HG03039 (cell line): Measurements from ENCODE around the gene TMEM79.

ENCODE experiments used
- ATAC-seq: cut with Tn5 transposase; IDR thresholded peaks from one replicate; pipeline ENCODE4 v1.9.1; 2021; ENCODE audit warnings: mild to moderate bottlenecking, moderate library complexity; ENCODE audit not compliant: unreplicated experiment

The TMEM79 gene

DNA sequence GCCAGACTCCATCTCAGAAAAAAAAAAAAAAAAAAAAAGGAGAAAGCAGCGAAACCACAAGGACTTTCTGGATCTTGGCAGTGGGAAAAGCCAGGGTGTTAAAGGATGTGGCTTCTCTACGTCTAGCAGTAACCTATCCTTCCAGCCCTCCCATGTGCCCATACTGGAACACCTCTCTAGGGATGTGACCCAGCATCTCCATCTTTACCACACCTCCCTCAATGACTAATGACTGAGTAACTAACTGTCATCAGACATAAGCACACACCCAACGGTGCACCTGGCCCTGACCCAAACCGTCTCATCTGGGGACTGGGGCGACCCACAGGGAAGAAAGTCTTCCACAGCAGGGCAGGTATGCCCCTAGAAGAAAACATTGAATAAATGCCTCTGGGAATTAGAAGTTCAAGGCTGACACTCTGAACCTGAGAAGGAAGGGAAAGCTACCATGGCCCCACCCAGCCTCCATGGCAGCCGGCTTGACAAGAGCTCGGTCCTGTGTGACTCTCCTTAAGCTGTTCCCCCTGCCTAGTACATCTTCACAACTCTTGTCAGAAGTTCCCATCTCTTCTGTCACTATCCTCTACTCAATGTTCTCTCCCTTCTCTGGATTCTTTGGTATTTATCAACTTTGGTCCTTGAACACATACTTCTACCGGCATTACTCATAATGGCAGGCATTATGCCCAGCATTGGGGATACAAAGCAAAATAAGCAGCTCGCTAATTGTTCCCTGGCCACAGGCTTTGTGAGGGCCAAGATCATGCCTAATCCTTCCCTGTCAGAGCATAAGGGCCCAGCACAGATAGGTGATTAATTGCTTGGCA, 21.5 kb upstream of the TMEM79 start:
- no peak for ATAC-seq

DNA sequence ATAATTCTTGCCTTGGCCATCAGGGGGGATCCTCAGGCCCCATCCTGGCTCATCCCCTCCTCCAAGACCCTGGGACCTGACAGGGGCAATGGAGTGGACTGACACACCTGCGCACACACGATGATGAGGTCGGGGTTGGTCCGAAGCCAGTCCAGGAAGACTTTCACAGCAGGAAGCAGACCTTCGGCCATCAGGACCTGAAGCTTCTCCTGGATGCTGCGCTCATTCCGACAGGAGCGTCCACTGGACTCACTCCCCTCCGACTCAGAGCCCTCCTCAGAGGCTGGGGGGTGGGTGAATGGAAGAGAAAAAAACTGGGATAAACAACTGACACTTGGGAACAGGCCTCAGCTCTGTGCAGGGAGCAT, 20.9 kb upstream of the TMEM79 start:
- no peak for ATAC-seq

DNA sequence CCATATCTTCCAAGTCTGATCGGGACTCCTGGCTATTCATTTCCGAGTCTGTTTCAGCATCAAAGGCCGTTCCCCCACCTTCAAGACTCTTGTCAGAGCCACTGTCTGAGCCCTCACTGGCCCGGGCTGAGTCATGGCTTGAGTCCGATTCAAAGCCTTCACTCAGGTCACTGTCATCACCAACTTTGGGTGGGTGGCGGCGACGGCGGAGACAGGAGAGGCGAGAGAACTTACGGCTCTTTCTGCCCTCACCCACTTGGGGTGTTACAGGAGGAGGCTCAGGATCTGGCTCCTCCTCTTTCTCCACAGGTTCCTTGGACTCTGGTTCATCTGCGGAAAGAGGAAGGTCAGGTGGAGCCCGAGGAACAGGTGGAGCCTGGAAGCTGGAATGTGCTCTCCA, 18.1 kb upstream of the TMEM79 start:
- ATAC-seq, result no peak

DNA sequence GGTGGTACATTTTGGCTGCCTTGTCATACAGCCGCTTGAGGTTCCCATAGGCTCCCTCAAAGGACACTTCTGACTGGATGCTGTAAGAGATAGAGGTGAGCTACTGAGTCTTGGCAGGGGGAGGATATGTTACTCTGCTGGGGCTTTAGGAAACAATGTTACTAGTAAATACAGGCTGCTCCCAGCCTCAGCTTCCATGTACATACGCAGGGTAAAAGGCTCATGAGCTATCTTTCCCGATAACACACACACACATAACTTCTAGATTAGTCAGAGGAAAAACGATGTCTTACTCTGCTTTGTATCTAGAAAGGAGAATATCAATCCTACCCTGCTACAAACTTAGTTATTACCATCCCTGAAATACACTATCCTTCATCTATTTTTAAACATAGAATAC, 15.8 kb upstream of the TMEM79 start:
- ATAC-seq, result no peak

DNA sequence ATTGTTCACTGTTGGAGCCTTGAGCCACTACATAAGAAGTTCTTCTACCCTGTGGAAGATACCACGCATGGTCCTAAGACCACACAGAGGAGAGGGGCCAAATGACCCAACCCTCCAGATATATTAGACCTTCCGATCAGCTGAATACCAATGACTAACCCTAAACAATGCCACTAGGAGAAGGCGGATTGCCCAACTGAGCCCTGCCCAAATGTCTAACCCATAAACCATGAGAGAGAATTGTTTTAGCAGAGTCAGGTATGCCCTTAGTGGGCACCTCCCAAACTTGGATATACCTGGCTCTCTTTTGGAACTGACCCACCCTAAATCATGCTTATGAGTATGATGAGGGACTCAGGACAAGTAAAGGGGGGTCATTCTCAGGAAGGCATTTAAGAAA, 13.8 kb upstream of the TMEM79 start:
- ATAC-seq, result no peak

DNA sequence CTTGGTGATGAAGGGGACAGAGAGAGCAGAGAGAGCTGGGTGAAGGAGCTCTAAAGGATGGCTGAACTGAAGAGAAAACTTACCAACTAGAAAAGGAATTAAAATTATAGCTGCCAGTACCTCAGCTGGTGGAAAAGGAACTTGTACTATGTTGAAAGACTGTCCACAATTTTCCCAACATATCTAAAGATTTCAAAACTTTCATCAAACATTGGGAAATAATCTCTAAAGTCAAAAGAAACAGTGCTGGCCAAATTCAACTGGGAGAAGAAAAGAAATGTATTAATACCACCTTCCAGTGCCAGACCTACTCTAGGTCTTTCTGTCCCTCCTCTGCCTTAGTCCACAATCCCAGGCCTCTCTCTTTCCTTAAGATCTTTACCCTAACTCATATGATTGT, 7.6 kb upstream of the TMEM79 start:
- ATAC-seq, result no peak

DNA sequence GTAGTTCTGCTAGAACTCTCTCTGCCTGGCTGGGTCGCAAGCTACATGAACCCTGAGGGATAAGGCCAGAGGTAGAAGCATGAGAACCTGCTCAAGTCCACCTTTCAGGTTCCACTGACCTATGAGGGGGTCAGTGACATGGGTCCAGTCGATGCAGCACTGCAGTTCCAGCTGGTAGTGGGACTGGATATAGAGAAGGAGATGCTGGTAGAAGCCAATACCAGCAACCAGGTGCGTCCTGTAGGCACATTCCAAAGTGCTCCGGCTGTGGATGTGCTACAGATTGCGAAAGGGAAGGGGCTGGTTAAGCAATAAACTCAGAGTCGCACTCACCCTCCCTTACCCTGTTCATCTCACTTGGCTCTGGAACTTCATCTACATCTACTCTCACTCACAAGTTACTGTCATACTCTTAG, 7.2 kb upstream of the TMEM79 start:
- no peak for ATAC-seq

DNA sequence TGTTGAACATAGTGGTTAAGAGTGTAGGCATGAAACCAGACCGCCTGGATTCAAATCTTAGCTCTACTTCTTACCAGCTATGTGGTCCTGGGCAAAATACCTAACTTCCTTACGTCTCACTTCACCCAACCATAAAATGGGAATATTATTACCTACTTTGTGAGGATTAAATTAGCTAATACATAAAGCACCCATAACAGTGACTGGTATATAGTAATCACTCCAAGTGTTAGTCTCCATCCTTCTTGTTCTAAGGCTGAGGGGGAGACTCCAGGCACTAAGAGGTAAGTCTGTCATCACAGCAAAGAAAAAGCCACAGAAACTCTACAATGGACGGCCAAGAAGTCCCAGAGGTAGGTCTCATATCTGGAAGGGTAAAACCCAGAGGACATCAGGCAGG, 4.3 kb upstream of the TMEM79 start:
- no peak for ATAC-seq

DNA sequence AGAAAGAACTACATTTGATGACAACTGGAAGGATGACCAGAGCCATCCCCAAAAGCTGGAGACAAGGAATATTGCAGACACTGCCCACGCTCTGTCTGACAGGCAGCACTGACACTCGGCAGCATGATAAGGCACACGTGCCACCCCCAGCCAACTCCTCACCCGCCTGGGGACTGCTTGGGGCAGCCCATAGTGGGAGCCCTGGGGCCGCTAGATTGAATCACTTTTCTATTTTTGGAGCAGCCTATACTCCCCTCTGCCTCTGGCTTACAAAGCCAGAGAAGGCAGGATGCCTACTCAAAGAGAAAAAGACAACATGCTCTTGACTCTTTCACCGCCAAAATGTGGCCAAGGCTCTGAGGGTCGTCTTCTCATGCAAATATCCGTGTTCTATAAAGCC, 2.8 kb upstream of the TMEM79 start:
- peak; percentile 31 for ATAC-seq

DNA sequence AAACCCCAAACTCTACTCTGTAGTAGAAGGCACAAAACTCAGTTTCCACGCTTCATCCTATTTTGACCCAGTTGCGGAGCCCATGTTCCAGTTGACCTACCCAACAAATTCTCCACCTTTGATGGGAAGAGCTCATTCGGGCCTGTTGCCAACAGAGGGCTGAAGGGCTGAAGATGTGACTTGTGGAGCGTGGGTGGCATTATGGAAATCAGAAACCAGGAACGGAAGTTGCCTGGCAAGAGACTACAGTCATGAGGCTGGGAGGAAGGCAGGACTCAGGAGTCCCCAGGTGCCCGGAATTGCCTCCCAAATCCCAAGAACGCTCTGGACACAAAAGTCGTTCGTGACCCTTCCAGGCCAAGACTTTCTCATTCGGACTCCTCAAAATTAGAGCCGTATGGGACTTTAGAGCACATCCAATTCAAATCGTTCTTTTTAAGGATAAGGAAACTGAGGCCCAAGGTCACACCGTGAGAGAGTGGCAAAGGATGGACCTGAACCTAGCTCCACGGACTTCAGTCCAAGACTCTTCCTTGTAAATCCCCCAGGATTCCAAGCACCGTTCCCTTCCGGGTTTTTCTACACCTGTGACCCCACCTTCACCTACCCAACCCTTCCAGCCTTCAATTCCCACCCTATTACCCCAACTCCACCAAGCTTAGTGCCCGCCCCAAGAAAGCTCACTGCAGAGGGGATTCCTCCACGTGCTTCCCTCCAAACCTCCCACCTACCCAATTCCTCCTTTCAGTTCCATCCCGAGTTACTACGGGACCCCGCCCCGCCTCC, 2.2 kb upstream of the TMEM79 start:
- no peak for ATAC-seq

DNA sequence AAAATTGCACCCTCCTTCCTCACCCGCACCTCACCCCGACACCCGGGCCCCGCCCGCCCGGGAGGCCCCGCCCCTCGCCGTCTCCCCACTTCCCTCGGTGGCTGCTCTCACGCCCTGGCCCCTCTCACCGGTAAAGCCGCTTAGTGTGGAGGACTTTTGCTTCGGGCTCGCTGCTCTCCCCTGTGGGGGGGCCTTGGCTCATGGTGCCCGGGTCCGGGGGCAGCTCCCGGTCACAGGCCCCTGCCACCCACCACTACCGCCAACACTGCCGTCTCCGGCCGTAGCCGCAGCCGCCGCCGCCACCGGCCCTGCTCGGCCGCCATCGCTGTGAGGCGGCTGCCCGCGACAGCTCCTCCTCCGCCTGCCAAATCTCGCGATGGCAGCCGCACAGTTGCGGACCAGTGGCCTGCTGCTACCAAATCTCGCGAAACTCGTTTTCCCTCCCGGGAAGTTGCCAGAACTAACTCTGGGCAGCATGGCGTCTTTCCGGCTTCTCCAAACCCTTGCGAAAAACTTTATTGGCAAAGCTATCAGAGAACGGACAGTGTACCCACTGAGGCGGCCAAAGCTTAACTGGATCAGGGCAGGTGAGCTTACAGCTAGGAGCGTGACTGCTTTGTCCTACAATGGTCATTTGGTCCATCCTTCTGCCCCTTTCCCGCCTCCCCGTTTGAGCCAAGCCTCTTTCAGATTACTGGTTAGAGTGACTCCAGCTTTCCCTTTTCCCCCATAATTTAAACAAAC, 1.5 kb upstream of the TMEM79 start, which contains the start of gene SMG5:
Gene SMG5 (minus strand): TSS at position 347 of the 744 bp plus-strand sequence. CDS start 145 bp downstream, at position 202.
- ATAC-seq, result peak; percentile 65

DNA sequence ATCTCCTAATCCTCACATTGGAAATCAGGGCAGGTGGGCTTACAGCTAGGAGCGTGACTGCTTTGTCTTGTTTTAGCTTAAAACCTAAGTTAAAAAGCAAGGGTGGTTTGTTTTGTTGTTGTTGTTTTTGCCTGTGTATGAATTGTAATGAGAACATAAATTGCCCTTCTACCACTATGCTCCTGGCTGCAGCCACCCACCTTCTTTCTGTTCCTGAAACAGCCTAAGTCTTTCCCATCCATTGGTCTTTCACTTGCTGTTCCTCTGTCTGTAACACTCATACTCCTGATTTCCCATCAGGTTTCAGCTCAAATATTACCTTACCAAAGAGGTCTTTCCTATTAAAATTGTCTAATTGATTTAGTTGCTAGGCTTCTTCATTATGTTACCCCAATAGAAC, 604 bp upstream of the TMEM79 start:
- no peak for ATAC-seq

DNA sequence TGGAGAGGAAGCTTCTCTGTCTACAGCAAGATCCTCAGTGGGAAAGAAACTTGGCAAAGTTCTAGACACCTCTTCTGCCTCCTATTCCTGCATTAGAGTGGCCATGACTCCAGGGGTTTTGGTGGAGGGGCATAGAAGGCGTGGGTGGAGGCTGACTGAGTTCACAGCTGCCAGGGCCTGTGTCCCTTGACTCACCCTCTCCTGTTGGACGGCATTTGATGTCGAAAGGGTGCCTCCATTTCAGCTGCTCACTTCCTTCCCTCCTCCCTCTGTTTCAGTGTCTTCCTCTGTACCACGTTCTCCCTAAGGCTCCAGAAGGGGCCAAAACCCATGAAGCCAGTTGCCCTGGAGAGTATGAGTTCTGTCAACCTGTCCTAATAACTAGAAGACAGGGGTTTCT, 632 bp downstream of the TMEM79 start:
- no peak for ATAC-seq

DNA sequence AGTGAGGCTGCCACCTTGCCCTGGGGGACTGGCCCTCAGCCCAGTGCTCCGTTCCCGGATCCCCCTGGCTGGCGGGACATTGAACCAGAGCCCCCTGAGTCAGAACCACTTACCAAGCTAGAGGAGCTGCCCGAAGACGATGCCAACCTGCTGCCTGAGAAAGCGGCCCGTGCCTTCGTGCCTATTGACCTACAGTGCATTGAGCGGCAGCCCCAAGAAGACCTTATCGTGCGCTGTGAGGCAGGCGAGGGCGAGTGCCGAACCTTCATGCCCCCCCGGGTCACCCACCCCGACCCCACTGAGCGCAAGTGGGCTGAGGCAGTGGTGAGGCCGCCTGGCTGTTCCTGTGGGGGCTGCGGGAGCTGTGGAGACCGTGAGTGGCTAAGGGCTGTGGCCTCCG, 1.3 kb downstream of the TMEM79 start:
- no peak for ATAC-seq

DNA sequence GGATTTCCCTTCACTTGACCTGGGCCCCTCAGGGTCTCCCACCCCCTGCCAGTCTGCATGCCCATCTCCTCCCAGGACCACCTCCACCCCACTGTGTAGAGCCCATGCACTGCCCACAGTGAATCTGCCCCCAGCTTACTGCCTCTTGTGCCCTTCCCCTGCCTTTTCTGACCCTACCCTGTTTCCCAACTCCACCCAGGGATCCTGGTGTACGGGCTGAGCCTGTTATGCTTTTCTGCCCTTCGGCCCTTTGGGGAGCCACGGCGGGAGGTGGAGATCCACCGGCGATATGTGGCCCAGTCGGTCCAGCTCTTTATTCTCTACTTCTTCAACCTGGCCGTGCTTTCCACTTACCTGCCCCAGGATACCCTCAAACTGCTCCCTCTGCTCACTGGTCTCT, 1.9 kb downstream of the TMEM79 start:
- ATAC-seq, result no peak

DNA sequence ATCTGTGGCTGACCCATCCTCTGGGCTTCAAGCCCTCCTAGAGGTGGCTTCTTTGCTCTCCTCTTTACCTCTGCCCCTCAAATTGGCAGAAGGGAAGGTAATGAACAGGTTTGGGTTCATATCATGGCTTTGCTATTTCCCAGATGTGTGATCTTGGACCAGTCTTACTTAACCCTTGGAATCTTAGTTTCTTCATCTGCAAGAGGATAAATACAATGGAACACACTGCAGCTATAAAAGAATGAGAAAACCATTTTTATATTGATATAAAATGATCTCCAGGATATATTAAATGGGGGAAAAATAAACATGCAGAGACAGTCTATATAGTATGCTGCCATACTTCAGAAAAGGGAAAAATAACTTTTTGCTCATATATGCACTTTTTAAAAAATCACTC, 5.7 kb downstream of the TMEM79 start:
- no peak for ATAC-seq

DNA sequence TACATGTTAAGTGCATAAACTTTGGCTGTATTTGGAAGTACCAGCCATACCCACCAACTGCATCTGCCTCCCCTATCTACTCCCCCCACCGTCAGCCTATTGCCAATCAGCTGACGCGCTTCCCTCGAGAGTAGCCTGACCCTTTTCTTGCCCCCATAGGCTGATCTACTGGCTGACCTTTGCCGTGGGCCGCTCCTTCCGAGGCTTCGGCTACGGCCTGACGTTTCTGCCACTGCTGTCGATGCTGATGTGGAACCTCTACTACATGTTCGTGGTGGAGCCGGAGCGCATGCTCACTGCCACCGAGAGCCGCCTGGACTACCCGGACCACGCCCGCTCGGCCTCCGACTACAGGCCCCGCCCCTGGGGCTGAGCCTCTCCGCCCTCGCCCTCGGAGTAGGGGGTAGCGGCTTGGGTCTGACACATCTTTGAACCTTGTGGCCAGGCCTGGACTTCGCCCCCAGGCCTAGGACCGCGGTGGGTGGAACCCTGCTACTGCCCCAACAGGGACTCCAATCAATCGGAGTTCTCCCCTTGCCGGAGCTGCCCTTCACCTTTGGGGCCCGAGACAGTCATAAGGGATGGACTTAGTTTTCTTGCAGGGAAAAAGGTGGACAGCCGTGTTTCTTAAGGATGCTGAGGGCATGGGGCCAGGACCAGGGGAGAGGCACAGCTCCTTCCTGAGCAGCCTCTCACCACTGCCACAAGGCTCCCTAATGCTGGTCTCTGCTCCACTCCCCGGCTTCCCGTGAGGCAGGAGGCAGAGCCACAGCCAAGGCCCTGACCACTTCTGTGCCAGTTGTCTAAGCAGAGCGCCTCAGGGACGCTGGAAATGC, 7.3 kb downstream of the TMEM79 start:
- ATAC-seq, result no peak

DNA sequence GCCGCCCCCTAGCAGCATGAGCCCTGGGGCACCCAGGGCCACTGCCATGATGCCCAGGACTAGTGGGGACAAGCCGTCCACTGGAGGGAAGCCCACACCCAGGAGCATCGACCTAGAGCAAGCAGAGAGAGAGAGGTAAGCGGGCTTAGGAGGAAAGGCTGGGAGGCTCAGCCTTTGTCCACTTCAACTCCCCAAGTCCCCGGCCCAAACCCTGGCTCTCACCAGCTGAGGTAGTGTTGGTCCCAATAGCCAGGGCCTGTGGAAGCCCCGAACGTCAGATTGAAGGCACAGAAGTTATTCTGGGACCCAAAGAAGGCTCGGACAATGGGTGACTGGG, 8.9 kb downstream of the TMEM79 start:
- ATAC-seq, result no peak

DNA sequence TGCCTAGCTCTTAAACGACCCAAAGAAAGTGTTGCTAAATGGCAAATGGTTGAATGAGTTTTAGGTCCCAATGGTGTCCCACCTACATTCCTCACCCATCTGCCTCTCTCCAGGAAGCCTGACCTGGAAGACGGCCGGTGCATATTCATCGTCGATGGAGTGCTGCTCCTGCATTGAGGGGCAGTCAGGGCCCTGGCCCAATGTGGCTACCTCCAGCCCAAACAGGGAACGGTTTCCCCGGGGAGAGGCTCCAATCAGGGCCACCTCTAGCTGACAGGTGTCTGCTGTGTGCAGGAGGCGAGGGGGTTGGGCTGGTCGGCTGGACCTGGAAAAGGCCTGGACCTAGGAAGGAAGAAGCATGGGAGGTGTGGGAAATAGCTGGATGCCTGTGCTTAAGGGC, 9.8 kb downstream of the TMEM79 start:
- no peak for ATAC-seq

DNA sequence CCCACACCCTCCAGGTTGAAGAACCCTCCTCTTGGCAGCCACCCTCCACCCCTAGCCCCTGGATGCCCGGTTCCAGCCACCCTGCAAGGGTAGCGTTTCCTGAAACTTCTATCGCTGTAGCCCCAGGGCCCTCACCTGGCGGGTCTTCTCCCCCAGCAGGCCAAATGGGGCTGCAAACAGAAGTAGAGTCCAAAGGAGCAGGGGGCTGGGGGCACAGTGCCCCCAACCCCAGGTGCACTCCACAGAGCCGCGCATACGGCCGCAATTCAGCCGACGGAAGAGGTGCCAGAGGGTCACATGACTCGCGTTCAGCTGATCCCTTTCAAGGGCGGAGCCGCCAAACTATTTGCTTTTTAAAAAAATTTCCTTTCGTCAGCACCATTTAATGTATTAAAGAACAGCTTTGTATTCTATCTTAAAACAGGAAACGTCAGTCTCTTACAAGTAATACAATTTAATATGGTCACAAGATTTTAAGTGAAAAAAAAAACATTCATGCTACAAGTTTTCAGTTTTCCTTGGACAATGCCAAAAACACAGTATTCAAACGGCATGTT, 11.3 kb downstream of the TMEM79 start, which contains the start of gene GLMP:
Gene GLMP (minus strand): TSS at position 289 of the 557 bp plus-strand sequence. CDS start 34 bp downstream, at position 255.
- ATAC-seq, result no peak
